AG08396 (cell line): Measurements from ENCODE around the gene ZC3H12A.

Experiments used
- DNase-seq: peaks from one replicate; pipeline ENCODE4 v3.0.0; 2012; ENCODE audit warnings: low spot score, mixed read lengths

ZC3H12A gene

GRCh38 chr1:37455516-37455915, 18.9 kb upstream of the ZC3H12A start:
- DNase-seq = no peak

GRCh38 chr1:37456614-37457013, 17.8 kb upstream of the ZC3H12A start:
- no peak for DNase-seq

GRCh38 chr1:37458551-37458950, 15.8 kb upstream of the ZC3H12A start:
- no peak for DNase-seq

GRCh38 chr1:37461698-37462436, 12.5 kb upstream of the ZC3H12A start:
- DNase-seq = no peak

- no peak for DNase-seq
Measured at GRCh38 chr1:37464443-37464842, 9.9 kb upstream of the ZC3H12A start.

- no peak for DNase-seq
Measured at GRCh38 chr1:37465593-37466517, 8.5 kb upstream of the ZC3H12A start.

- no peak for DNase-seq
Measured at GRCh38 chr1:37468037-37468436, 6.3 kb upstream of the ZC3H12A start.

- DNase-seq = no peak
Measured at GRCh38 chr1:37469386-37469785, 5.0 kb upstream of the ZC3H12A start.

- peak; percentile 92 for DNase-seq
Measured at GRCh38 chr1:37471345-37472231, 2.8 kb upstream of the ZC3H12A start.

GRCh38 chr1:37472281-37472680, 2.1 kb upstream of the ZC3H12A start:
- DNase-seq = no peak

GRCh38 chr1:37472994-37473393, 1.4 kb upstream of the ZC3H12A start:
- DNase-seq = no peak

- DNase-seq = no peak
Measured at GRCh38 chr1:37473431-37474045, 842 bp upstream of the ZC3H12A start.

GRCh38 chr1:37474697-37475379, 458 bp downstream of the ZC3H12A start:
- peak; percentile 57 for DNase-seq

GRCh38 chr1:37475380-37476086, 1.2 kb downstream of the ZC3H12A start:
- no peak for DNase-seq

- DNase-seq = no peak
Measured at GRCh38 chr1:37476087-37476452, 1.7 kb downstream of the ZC3H12A start.

- DNase-seq = peak; percentile 77
Measured at GRCh38 chr1:37476460-37477197, 2.2 kb downstream of the ZC3H12A start.

GRCh38 chr1:37477198-37477931, 3.0 kb downstream of the ZC3H12A start:
- DNase-seq = no peak

- no peak for DNase-seq
Measured at GRCh38 chr1:37477946-37478345, 3.6 kb downstream of the ZC3H12A start.

- DNase-seq = peak; percentile 65
Measured at GRCh38 chr1:37478451-37478881, 4.1 kb downstream of the ZC3H12A start.
